HepG2 (cell line): ENCODE data around the gene MYO18A. TPM values are rescaled to one million over a fixed set of nuclear protein-coding genes. Genes with fewer than 3 reads are reported as not detected.

Experiments
- DNMT3B ChIP-seq: conservative IDR thresholded peaks from 2 replicates; pipeline ENCODE4 v1.6.1; 2016; ENCODE audit warnings: missing biosample characterization, control low read depth
- FOXP1 ChIP-seq, 2 experiments: fragments of 450-650 bp in 1 of 2; IDR thresholded peaks; 2 replicates each; pipeline ENCODE4 v1.6.1; 2017 to 2018; ENCODE audit warnings: antibody characterized with exemption in 1 of 2
- HNRNPH1 ChIP-seq: fragments of 200-400 bp; formaldehyde crosslinking; optimal IDR thresholded peaks from 2 replicates; pipeline ENCODE3; 2017; ENCODE audit warnings: mild to moderate bottlenecking, low read depth, low read length
- KAT7 ChIP-seq: IDR thresholded peaks from 2 replicates; pipeline ENCODE4 v1.6.1; 2018; ENCODE audit warnings: borderline replicate concordance, missing compliant biosample characterization
- MATR3 ChIP-seq: sonication (generic); formaldehyde crosslinking; IDR thresholded peaks from 2 replicates; pipeline ENCODE4 v1.4.0; 2020; ENCODE audit warnings: missing genetic modification reagents
- PHF8 ChIP-seq: sonication (generic); formaldehyde crosslinking; IDR thresholded peaks from 2 replicates; pipeline ENCODE4 v1.5.0; 2020; ENCODE audit warnings: missing genetic modification reagents
- RFXANK ChIP-seq: IDR thresholded peaks from 2 replicates; pipeline ENCODE4 v1.6.1; 2016
- SALL1 ChIP-seq: sonication (generic); formaldehyde crosslinking; IDR thresholded peaks from 2 replicates; pipeline ENCODE4 v1.8.0; 2022; ENCODE audit warnings: mild to moderate bottlenecking, missing genetic modification reagents
- SNRNP70 ChIP-seq: fragments of 200-400 bp; formaldehyde crosslinking; IDR thresholded peaks from 2 replicates; pipeline ENCODE4 v1.6.1; 2017; ENCODE audit warnings: mild to moderate bottlenecking, low read depth, low read length, moderate library complexity
- ZNF547 ChIP-seq: sonication (generic); formaldehyde crosslinking; IDR thresholded peaks from 2 replicates; pipeline ENCODE4 v1.5.1; 2020; ENCODE audit warnings: mild to moderate bottlenecking, missing genetic modification reagents
- polyA plus RNA-seq, 8 experiments: library from polyadenylated mRNA; depleted of rRNA in 3 of 8; stranded (reverse) in 7 of 8; unstranded in 1 of 8; fragments of >200 nt; fragmentation: Illumina TruSeq in 4 of 8; extraction: Trizol in 4 of 8; gene quantifications; 2 replicates each; pipeline versions ENCODE4 v1.2.1 to v1.2.3, GENCODE V29; 2011 to 2016; ENCODE audit warnings: low read depth in 4 of 8, missing spikeins in 1 of 8, mixed read lengths in 1 of 8; ENCODE audit not compliant: insufficient read depth in 1 of 8
- total RNA-seq, 5 experiments: library from RNA; depleted of rRNA; stranded (reverse); fragments of >200 nt; fragmentation: Illumina TruSeq; extraction: Trizol; gene quantifications; 2 replicates each; pipeline ENCODE4 v1.2.3, GENCODE V29; 2016; ENCODE audit warnings: low read depth in 1 of 5
- TF ChIP-seq, protein P1 (sequence below): IDR thresholded peaks from 2 replicates; pipeline ENCODE4 v1.6.1; 2016; ENCODE audit warnings: missing biosample characterization, missing genetic modification reagents, low read depth
- TF ChIP-seq, protein P2 (sequence below): IDR thresholded peaks from 2 replicates; pipeline ENCODE4 v1.6.1; 2016
- TF ChIP-seq, protein P3 (sequence below): sonication (generic); formaldehyde crosslinking; IDR thresholded peaks from 2 replicates; pipeline ENCODE4 v1.4.0; 2020; ENCODE audit warnings: missing genetic modification reagents
- TF ChIP-seq, protein P4 (sequence below): fragments of 450-650 bp; IDR thresholded peaks from 2 replicates; pipeline ENCODE4 v1.6.1; 2016
- TF ChIP-seq, protein P5 (sequence below): sonication (generic); formaldehyde crosslinking; IDR thresholded peaks from 2 replicates; pipeline ENCODE4 v1.4.0; 2020; ENCODE audit warnings: mild to moderate bottlenecking, missing genetic modification reagents
- TF ChIP-seq, protein P6 (sequence below): sonication (generic); formaldehyde crosslinking; conservative IDR thresholded peaks from 2 replicates; pipeline ENCODE4 v1.8.0; 2022; ENCODE audit warnings: low read depth, missing genetic modification reagents

MYO18A gene
- total and polyA plus RNA-seq, 2 of the 13 experiments (the other 11 are each of a cell fraction or from before 2014, with no cell fraction given) = 16.8 to 24.8 TPM

DNA sequence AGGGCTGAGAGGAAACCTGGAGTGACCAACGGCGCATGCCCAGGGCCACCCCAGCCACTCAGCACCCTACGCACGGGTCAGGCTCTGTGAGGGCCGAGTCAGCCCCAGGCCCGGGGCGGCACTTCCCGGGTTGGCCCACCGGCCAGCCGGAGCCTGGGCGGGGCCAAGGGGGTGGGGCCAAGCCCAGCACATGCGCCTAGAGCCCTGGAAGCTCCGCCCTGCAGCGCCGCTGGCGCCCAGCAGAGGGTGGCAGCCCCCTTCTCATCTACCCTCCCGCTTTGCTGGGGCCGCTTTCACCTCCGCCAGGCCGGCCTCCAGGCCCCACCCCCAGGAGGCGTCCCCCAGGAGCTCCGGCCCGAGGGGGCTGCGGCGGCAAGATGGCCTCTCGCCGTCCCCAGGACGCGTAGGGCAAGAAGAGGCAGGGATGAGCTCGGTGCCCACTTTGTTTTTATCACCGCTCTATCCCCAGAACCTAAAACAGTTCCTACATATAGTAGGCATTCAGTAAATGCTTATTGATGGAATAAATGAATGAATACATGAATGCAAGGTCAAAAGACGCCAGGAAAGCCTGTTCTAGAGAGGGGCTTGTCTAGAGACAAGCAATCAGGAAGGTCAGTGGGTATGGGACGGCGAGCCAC, 31.3 kb downstream of the MYO18A start (continued):
- TF ChIP-seq, protein P1, sequence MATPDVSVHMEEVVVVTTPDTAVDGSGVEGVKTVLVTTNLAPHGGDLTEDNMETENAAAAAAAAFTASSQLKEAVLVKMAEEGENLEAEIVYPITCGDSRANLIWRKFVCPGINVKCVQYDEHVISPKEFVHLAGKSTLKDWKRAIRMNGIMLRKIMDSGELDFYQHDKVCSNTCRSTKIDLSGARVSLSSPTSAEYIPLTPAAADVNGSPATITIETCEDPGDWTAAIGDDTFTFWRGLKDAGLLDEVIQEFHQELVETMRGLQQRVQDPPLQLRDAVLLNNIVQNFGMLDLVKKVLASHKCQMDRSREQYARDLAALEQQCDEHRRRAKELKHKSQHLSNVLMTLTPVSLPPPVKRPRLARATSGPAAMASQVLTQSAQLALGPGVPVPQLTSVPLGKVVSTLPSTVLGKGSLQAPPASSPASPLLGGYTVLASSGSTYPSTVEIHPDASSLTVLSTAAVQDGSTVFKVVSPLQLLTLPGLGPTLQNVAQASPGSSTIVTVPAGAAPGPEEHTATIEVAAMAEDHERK = no peak
- TF ChIP-seq SALL1 (CRISPR knock-in tag) (peak; percentile 68), HNRNPH1 (no peak), KAT7 (no peak), MATR3 (CRISPR knock-in tag) (no peak), ZNF547 (peak; percentile 50; the same call in 1 of the 2 replicates), PHF8 (CRISPR knock-in tag) (peak; percentile 36), DNMT3B (CRISPR knock-in tag) (no peak), RFXANK (0 out of 2 replicates have a peak, but pooled peaks have one; percentile 38), SNRNP70 (no peak), FOXP1 (IDR thresholded peaks at IDR 0.05) (no peak), FOXP1 (CRISPR knock-in tag; IDR thresholded peaks at IDR 0.05) (no peak)
- TF ChIP-seq, protein P2, sequence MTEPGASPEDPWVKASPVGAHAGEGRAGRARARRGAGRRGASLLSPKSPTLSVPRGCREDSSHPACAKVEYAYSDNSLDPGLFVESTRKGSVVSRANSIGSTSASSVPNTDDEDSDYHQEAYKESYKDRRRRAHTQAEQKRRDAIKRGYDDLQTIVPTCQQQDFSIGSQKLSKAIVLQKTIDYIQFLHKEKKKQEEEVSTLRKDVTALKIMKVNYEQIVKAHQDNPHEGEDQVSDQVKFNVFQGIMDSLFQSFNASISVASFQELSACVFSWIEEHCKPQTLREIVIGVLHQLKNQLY (CRISPR knock-in tag) = no peak
- TF ChIP-seq, protein P3, sequence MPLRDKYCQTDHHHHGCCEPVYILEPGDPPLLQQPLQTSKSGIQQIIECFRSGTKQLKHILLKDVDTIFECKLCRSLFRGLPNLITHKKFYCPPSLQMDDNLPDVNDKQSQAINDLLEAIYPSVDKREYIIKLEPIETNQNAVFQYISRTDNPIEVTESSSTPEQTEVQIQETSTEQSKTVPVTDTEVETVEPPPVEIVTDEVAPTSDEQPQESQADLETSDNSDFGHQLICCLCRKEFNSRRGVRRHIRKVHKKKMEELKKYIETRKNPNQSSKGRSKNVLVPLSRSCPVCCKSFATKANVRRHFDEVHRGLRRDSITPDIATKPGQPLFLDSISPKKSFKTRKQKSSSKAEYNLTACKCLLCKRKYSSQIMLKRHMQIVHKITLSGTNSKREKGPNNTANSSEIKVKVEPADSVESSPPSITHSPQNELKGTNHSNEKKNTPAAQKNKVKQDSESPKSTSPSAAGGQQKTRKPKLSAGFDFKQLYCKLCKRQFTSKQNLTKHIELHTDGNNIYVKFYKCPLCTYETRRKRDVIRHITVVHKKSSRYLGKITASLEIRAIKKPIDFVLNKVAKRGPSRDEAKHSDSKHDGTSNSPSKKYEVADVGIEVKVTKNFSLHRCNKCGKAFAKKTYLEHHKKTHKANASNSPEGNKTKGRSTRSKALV = 0 out of 2 replicates have a peak, but pooled peaks have one; percentile 32
- TF ChIP-seq, protein P4, sequence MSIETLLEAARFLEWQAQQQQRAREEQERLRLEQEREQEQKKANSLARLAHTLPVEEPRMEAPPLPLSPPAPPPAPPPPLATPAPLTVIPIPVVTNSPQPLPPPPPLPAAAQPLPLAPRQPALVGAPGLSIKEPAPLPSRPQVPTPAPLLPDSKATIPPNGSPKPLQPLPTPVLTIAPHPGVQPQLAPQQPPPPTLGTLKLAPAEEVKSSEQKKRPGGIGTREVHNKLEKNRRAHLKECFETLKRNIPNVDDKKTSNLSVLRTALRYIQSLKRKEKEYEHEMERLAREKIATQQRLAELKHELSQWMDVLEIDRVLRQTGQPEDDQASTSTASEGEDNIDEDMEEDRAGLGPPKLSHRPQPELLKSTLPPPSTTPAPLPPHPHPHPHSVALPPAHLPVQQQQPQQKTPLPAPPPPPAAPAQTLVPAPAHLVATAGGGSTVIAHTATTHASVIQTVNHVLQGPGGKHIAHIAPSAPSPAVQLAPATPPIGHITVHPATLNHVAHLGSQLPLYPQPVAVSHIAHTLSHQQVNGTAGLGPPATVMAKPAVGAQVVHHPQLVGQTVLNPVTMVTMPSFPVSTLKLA = no peak
- TF ChIP-seq, protein P5, sequence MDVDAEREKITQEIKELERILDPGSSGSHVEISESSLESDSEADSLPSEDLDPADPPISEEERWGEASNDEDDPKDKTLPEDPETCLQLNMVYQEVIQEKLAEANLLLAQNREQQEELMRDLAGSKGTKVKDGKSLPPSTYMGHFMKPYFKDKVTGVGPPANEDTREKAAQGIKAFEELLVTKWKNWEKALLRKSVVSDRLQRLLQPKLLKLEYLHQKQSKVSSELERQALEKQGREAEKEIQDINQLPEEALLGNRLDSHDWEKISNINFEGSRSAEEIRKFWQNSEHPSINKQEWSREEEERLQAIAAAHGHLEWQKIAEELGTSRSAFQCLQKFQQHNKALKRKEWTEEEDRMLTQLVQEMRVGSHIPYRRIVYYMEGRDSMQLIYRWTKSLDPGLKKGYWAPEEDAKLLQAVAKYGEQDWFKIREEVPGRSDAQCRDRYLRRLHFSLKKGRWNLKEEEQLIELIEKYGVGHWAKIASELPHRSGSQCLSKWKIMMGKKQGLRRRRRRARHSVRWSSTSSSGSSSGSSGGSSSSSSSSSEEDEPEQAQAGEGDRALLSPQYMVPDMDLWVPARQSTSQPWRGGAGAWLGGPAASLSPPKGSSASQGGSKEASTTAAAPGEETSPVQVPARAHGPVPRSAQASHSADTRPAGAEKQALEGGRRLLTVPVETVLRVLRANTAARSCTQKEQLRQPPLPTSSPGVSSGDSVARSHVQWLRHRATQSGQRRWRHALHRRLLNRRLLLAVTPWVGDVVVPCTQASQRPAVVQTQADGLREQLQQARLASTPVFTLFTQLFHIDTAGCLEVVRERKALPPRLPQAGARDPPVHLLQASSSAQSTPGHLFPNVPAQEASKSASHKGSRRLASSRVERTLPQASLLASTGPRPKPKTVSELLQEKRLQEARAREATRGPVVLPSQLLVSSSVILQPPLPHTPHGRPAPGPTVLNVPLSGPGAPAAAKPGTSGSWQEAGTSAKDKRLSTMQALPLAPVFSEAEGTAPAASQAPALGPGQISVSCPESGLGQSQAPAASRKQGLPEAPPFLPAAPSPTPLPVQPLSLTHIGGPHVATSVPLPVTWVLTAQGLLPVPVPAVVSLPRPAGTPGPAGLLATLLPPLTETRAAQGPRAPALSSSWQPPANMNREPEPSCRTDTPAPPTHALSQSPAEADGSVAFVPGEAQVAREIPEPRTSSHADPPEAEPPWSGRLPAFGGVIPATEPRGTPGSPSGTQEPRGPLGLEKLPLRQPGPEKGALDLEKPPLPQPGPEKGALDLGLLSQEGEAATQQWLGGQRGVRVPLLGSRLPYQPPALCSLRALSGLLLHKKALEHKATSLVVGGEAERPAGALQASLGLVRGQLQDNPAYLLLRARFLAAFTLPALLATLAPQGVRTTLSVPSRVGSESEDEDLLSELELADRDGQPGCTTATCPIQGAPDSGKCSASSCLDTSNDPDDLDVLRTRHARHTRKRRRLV (CRISPR knock-in tag) = peak; percentile 29; the same call in 1 of the 2 replicates
- TF ChIP-seq, protein P6, sequence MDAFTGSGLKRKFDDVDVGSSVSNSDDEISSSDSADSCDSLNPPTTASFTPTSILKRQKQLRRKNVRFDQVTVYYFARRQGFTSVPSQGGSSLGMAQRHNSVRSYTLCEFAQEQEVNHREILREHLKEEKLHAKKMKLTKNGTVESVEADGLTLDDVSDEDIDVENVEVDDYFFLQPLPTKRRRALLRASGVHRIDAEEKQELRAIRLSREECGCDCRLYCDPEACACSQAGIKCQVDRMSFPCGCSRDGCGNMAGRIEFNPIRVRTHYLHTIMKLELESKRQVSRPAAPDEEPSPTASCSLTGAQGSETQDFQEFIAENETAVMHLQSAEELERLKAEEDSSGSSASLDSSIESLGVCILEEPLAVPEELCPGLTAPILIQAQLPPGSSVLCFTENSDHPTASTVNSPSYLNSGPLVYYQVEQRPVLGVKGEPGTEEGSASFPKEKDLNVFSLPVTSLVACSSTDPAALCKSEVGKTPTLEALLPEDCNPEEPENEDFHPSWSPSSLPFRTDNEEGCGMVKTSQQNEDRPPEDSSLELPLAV (CRISPR knock-in tag) = no peak
